Lower leg skin (tissue), 3 donors: Measurements from ENCODE around the gene SOX3.

ENCODE experiments used
- CTCF ChIP-seq, 3 donors: fragments of 450-650 bp; IDR thresholded peaks; one replicate each; pipeline ENCODE4 v1.5.1; 2016; ENCODE audit warnings: antibody characterized with exemption in 3 of 3, mild to moderate bottlenecking in 3 of 3, moderate library complexity in 2 of 3
- POLR2A ChIP-seq, 2 donors: fragments of 450-650 bp; IDR thresholded peaks; one replicate each; pipeline ENCODE4 v1.6.1; 2016 to 2017; ENCODE audit warnings: antibody characterized with exemption in 2 of 2, mild to moderate bottlenecking in 1 of 2, moderate library complexity in 1 of 2

- TF ChIP-seq POLR2A (IDR thresholded peaks at IDR 0.05) (no peak), CTCF (IDR thresholded peaks at IDR 0.05) (no peak)
Observed at GRCh38 chrX:140492066-140492994, 12.5 kb downstream of the SOX3 start.
